Loucy (cell line): ENCODE data around the gene SERPINE1.

Experiments
- EZH2phosphoT487 ChIP-seq: fragments of 200-600 bp; IDR thresholded peaks from 2 replicates; pipeline ENCODE4 v1.6.1; 2018; ENCODE audit warnings: antibody characterized with exemption, mild to moderate bottlenecking, moderate library complexity, borderline replicate concordance
- TF ChIP-seq, protein P1 (sequence below): fragments of 200-600 bp; sonication (generic); conservative IDR thresholded peaks from 2 replicates; pipeline ENCODE4 v1.5.1; 2014; ENCODE audit warnings: mild to moderate bottlenecking, antibody characterized with exemption, low read length

DNA sequence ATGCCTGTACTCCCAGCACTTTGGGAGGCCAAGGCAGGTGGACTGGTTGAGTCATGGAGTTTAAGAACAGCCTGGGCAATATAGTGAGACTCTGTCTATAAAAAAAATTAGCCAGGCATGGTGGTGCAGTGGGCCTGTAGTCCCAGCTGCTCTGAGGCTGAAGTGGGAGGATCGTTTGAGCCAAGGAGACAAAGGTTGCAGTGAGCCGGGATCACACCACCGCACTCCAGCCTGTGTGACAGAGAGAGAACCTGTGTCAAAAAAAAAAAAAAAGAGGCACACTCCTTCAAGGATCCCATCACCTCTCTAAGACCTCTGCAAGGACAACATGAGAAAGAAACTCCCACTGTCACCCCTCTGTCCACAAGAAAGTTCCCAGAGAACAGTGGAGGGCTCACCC lies 48.8 kb downstream of the SERPINE1 start:
- TF ChIP-seq, protein P1, sequence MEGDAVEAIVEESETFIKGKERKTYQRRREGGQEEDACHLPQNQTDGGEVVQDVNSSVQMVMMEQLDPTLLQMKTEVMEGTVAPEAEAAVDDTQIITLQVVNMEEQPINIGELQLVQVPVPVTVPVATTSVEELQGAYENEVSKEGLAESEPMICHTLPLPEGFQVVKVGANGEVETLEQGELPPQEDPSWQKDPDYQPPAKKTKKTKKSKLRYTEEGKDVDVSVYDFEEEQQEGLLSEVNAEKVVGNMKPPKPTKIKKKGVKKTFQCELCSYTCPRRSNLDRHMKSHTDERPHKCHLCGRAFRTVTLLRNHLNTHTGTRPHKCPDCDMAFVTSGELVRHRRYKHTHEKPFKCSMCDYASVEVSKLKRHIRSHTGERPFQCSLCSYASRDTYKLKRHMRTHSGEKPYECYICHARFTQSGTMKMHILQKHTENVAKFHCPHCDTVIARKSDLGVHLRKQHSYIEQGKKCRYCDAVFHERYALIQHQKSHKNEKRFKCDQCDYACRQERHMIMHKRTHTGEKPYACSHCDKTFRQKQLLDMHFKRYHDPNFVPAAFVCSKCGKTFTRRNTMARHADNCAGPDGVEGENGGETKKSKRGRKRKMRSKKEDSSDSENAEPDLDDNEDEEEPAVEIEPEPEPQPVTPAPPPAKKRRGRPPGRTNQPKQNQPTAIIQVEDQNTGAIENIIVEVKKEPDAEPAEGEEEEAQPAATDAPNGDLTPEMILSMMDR: no peak
- TF ChIP-seq EZH2phosphoT487: no peak
